AG04449 (cell line): ENCODE measurements around the gene PSD2.

Source experiments
- CTCF ChIA-PET: fragments of 350-600 bp; formaldehyde crosslinking; extraction: SDS; loops from one replicate; lab custom pipeline; 2021; ENCODE audit warnings: antibody characterized with exemption; lab: Yijun Ruan, JAX
- POLR2A ChIA-PET: fragments of 400-600, 350-600 bp; formaldehyde crosslinking; extraction: SDS; loops from one replicate; lab custom pipeline; 2020; ENCODE audit warnings: antibody characterized with exemption, inconsistent platforms; lab: Yijun Ruan, JAX
- DNase-seq: peaks from one replicate; pipeline ENCODE4 v3.0.0-alpha.2; 2010; ENCODE audit warnings: low read depth, low spot score
- H3K4me3 ChIP-seq: 2 replicates; pipeline ENCODE4 v1.5.1; 2011; ENCODE audit warnings: low read depth, mild to moderate bottlenecking, control low read depth, low read length
- CTCF ChIP-seq: IDR thresholded peaks from one replicate; pipeline ENCODE4 v1.5.1; 2011; ENCODE audit warnings: mild to moderate bottlenecking, moderate library complexity, low read length, control low read depth, inconsistent platforms; ENCODE audit not compliant: insufficient read depth; ENCODE audit errors: missing control alignments

PSD2 gene

GRCh38 chr5:139882961-139883539 lies 87.4 kb downstream of the PSD2 start:
- CTCF ChIA-PET: interaction anchor here (1.3 kb wide), 1 partner anchor 86 kb away, joined by 4 read pairs; no protein-coding TSS in a partner anchor
- H3K4me3 ChIP-seq: no peak overlapping the region
- TF ChIP-seq CTCF: no peak
- DNase-seq: no peak
- POLR2A ChIA-PET: no interaction called here

- ChIA-PET CTCF (no interaction called here), POLR2A (no interaction called here)
- no peak overlapping the region for H3K4me3 ChIP-seq
- DNase-seq: no peak
- TF ChIP-seq CTCF: no peak
Observed at GRCh38 chr5:139884144-139884543, 88.5 kb downstream of the PSD2 start.

DNA sequence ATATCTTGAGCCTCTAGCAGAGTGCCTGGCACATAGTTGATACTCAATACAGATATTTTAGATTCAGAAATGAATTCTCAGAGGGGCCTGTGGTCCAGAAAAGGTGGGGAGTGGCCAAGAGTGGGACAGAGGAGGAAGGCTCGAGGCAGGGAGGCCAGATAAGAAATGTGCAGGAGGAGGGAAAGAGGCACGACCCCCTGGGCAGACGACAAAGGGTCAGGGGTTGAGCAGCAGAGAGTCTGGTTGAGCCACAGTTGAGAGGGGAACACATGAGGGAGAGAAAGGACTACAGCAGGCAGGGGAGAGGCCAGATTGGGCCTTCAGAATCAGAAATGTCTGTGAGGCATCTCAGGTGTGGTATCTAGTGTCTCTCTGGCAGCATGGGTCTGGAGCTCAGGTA lies 89.1 kb downstream of the PSD2 start:
- no peak for TF ChIP-seq CTCF
- ChIA-PET POLR2A (no interaction called here), CTCF (no interaction called here)
- no peak for DNase-seq
- no peak overlapping the region for H3K4me3 ChIP-seq

GRCh38 chr5:139885172-139885856 lies 89.7 kb downstream of the PSD2 start:
- no peak for DNase-seq
- TF ChIP-seq CTCF: no peak
- CTCF ChIA-PET: interaction anchor here (0.6 kb wide), 1 partner anchor 84 kb away, joined by 3 read pairs; no protein-coding TSS in a partner anchor
- H3K4me3 ChIP-seq: no peak overlapping the region
- POLR2A ChIA-PET: no interaction called here

DNA sequence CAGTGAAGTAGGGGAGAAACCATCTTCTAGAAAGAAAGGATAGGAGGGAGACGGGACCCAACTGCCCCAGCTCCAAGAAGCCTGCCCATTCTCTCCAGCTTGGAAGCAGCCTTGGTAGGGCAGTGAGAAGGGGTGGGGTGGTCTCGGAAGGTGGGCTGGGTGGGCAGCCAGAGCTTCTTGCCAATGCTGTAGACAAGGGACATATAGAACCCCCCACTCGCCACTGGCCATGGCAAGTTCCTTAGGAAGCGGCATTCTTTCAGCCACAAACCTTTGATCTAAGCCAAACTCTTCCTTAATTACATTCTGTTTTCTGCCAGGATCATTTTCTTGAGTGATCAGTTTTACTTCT lies 90.2 kb downstream of the PSD2 start:
- CTCF ChIA-PET: interaction anchor here (0.6 kb wide), 1 partner anchor 84 kb away, joined by 3 read pairs; no protein-coding TSS in a partner anchor
- DNase-seq: no peak
- POLR2A ChIA-PET: no interaction called here
- no peak for TF ChIP-seq CTCF
- no peak overlapping the region for H3K4me3 ChIP-seq

DNA sequence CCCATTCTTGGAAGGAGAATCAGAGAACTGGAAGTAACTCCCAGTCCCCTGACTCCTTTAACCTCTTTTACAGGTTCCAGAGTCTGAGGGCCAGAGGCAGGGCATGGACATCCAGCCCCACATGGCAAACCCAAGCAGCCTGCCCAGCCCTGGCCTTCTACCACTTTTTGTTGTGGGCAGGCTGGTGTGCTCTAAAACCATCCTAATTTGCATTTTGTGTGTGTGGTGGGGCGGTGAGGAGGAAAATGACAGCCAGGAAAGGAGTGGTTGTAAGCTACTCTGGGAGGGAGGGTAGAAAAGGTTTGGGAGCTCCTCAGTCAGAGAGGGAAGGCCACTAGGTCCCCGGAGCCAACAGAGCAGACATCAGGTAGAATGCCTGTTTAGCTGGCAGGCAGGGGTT lies 90.6 kb downstream of the PSD2 start:
- DNase-seq: no peak
- POLR2A ChIA-PET: no interaction called here
- CTCF ChIA-PET: no interaction called here
- no peak overlapping the region for H3K4me3 ChIP-seq
- TF ChIP-seq CTCF: no peak
